ENCODE results near the gene PAM.

DNA sequence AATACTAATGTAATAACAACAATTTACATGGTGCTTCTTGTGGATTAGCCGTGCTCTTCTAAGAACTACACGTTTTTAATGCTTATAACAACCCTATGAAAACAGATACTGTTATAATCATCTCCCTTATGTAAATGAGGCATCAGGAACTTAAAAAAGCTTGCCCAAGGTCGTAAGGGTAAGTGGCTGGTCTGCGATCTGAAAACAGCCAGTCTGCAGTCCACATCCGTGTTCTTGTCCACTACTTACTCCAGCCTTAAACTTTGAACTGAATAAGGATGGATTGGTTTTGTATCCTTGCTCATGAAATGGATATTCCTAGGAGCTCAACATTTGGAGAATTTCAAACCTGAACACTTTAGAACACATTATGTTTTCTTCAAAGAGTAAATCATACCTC is 26.7 kb downstream of the PAM start:
- TF ChIP-seq, protein P1, sequence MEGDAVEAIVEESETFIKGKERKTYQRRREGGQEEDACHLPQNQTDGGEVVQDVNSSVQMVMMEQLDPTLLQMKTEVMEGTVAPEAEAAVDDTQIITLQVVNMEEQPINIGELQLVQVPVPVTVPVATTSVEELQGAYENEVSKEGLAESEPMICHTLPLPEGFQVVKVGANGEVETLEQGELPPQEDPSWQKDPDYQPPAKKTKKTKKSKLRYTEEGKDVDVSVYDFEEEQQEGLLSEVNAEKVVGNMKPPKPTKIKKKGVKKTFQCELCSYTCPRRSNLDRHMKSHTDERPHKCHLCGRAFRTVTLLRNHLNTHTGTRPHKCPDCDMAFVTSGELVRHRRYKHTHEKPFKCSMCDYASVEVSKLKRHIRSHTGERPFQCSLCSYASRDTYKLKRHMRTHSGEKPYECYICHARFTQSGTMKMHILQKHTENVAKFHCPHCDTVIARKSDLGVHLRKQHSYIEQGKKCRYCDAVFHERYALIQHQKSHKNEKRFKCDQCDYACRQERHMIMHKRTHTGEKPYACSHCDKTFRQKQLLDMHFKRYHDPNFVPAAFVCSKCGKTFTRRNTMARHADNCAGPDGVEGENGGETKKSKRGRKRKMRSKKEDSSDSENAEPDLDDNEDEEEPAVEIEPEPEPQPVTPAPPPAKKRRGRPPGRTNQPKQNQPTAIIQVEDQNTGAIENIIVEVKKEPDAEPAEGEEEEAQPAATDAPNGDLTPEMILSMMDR (IDR thresholded peaks at IDR 0.05): no peak
- TF ChIP-seq POLR2A (IDR thresholded peaks at IDR 0.05): no peak
